ENCODE measurements around the gene CLPTM1L.

Gene CLPTM1L

DNA sequence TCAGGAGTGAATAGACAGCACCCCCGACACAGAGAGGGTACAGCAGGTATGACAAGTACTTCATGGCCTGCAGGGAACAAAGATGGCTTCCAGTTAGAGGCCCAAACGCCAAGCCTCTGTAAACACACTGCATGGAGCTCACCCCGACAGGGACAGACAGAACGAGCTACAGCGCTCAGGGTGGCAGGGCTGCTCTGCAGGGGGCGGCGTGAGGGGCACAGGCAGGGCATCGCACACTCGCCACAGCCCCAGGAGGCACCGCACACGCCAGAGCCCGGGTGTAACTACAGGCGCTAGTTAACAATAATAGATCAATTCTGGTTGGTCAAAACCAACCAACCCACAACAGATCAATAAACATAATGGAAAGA is 21.1 kb downstream of the CLPTM1L start:
- H3K4me3 ChIP-seq (ENCODE audit: low read depth, low read length) = no peak overlapping the region
- TF ChIP-seq, protein P1, sequence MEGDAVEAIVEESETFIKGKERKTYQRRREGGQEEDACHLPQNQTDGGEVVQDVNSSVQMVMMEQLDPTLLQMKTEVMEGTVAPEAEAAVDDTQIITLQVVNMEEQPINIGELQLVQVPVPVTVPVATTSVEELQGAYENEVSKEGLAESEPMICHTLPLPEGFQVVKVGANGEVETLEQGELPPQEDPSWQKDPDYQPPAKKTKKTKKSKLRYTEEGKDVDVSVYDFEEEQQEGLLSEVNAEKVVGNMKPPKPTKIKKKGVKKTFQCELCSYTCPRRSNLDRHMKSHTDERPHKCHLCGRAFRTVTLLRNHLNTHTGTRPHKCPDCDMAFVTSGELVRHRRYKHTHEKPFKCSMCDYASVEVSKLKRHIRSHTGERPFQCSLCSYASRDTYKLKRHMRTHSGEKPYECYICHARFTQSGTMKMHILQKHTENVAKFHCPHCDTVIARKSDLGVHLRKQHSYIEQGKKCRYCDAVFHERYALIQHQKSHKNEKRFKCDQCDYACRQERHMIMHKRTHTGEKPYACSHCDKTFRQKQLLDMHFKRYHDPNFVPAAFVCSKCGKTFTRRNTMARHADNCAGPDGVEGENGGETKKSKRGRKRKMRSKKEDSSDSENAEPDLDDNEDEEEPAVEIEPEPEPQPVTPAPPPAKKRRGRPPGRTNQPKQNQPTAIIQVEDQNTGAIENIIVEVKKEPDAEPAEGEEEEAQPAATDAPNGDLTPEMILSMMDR (IDR thresholded peaks at IDR 0.05; ENCODE audit: low read depth, low read length) = no peak

GRCh38 chr5:1322955-1323802 is 21.7 kb downstream of the CLPTM1L start:
- TF ChIP-seq, protein P1 (IDR thresholded peaks at IDR 0.05; ENCODE audit: low read depth, low read length) = no peak

GRCh38 chr5:1322036-1322900 is 22.6 kb downstream of the CLPTM1L start:
- H3K4me3 ChIP-seq (ENCODE audit: low read depth, low read length) = no peak overlapping the region
- TF ChIP-seq, protein P1 (IDR thresholded peaks at IDR 0.05; ENCODE audit: low read depth, low read length) = no peak

More at GRCh38 chr5:1322955-1323802, 21.7 kb downstream of the CLPTM1L start:
- H3K4me3 ChIP-seq (ENCODE audit: low read depth, low read length) = no peak overlapping the region

DNA sequence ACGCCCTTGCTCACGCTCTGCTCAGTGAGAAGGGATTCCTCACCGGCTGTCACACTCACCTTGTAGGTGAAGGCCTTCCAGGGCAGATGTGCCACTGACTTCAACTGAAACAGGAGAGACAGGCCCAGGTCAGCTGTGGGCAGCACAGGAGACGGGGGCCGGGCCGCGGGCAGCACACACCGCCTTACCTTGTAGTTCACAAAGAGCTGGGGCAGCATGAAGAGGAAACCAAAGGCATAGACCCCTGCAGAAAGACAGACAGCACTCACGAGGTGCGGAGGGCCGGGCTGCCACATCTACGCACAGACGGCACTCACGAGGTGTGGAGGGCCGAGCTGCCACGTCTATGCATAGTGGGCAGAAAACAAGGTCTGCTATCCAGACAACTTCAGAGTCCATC is 23.3 kb downstream of the CLPTM1L start:
- no peak overlapping the region for H3K4me3 ChIP-seq (ENCODE audit: low read depth, low read length)

DNA sequence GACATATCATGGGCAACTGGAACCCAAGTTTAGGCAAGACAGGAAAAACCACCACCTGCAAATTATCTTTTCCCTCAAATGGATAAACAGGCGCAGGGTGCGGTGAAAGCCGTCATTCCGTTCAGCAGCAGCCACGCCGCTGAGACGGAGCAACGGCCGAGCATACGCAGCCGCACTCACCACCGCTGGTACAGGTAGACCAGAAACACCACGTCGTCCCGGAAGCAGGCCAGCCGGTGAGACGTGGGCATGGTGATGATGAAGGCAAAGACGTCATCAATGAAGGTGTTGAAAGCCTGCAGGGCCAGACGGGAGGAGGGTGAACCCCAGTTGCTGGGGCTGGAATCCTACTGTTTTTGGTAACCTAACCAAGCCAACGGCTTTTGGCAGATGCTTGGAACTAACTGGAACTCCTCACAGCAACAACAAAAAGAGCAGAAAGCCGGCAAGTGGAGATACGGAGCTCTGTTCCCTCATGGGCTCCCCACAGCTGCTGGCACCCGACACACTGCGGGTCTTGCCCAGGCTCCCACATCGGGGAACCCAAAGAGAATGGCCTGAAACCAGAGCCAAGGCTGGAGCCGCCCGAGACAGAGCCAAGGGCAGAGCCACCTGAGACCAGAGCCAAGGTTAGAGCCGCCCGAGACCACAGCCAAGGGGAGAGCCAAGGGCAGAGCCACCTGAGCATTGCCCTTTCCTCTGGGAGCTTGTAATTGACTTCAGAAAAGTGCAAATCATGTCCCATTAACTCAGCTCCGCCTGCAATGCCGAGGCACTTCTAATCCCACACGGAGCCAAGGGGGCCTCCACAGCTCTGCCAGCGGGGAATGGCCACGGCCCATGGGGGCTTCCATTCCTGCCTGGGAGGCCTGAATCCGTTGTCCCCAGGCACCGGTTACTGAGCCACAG is 24.2 kb downstream of the CLPTM1L start:
- H3K4me3 ChIP-seq (ENCODE audit: low read depth, low read length) = no peak overlapping the region
- TF ChIP-seq, protein P1 (IDR thresholded peaks at IDR 0.05; ENCODE audit: low read depth, low read length) = no peak

More for the DNA sequence above, 23.3 kb downstream of the CLPTM1L start:
- TF ChIP-seq, protein P1 (IDR thresholded peaks at IDR 0.05; ENCODE audit: low read depth, low read length) = no peak

- TF ChIP-seq, protein P1 (IDR thresholded peaks at IDR 0.05; ENCODE audit: low read depth, low read length) = no peak
- no peak overlapping the region for H3K4me3 ChIP-seq (ENCODE audit: low read depth, low read length)
These were observed 25.3 kb downstream of the CLPTM1L start for GRCh38 chr5:1319436-1320256.

Data from WI38 (cell line).